DMS 273 (cell line): ENCODE results near the gene NBEAL1.
"Not testable (repeated sequence)": the region's sequence is repeated elsewhere in the genome, so short reads cannot be mapped to it uniquely, and the experiment has no call there.

Experiments used
- DNase-seq: peaks from one replicate; lab custom pipeline; 2025; ENCODE audit not compliant: unreplicated experiment; lab: John Stamatoyannopoulos, UW

NBEAL1 gene

GRCh38 chr2:203038586-203038985, 23.9 kb downstream of the NBEAL1 start:
- no peak for DNase-seq

- DNase-seq: not testable (repeated sequence)
These were observed 24.5 kb downstream of the NBEAL1 start for GRCh38 chr2:203039211-203039610.

GRCh38 chr2:203040966-203041521, 26.4 kb downstream of the NBEAL1 start:
- no peak for DNase-seq

- no peak for DNase-seq
These were observed 27.5 kb downstream of the NBEAL1 start for GRCh38 chr2:203042178-203042577.

- no peak for DNase-seq
These were observed 28.6 kb downstream of the NBEAL1 start for GRCh38 chr2:203043226-203043625.

GRCh38 chr2:203045867-203046266, 31.2 kb downstream of the NBEAL1 start:
- no peak for DNase-seq

- no peak for DNase-seq
These were observed 37.9 kb downstream of the NBEAL1 start for GRCh38 chr2:203052539-203052938.

GRCh38 chr2:203059567-203060240, 45.0 kb downstream of the NBEAL1 start:
- DNase-seq: no peak

GRCh38 chr2:203061346-203061745, 46.7 kb downstream of the NBEAL1 start:
- DNase-seq: no peak

- DNase-seq: no peak
These were observed 47.5 kb downstream of the NBEAL1 start for GRCh38 chr2:203062126-203062525.

- DNase-seq: not testable (repeated sequence)
These were observed 51.9 kb downstream of the NBEAL1 start for GRCh38 chr2:203066519-203067091.

GRCh38 chr2:203070701-203071100, 56.0 kb downstream of the NBEAL1 start:
- DNase-seq: no peak

GRCh38 chr2:203071148-203071547, 56.5 kb downstream of the NBEAL1 start:
- DNase-seq: no peak

- no peak for DNase-seq
These were observed 57.7 kb downstream of the NBEAL1 start for GRCh38 chr2:203072371-203072770.

GRCh38 chr2:203077451-203077850, 62.8 kb downstream of the NBEAL1 start:
- no peak for DNase-seq

GRCh38 chr2:203080447-203081045, 65.9 kb downstream of the NBEAL1 start:
- DNase-seq: no peak

- no peak for DNase-seq
These were observed 68.7 kb downstream of the NBEAL1 start for GRCh38 chr2:203083328-203083727.

GRCh38 chr2:203086381-203086780, 71.7 kb downstream of the NBEAL1 start:
- DNase-seq: not testable (repeated sequence)

GRCh38 chr2:203090721-203091120, 76.0 kb downstream of the NBEAL1 start:
- DNase-seq: not testable (repeated sequence)

- peak; percentile 38 for DNase-seq
These were observed 83.1 kb downstream of the NBEAL1 start for GRCh38 chr2:203097735-203098134.

- not testable (repeated sequence) for DNase-seq
These were observed 87.7 kb downstream of the NBEAL1 start for GRCh38 chr2:203102357-203102756.

- DNase-seq: no peak
These were observed 89.6 kb downstream of the NBEAL1 start for GRCh38 chr2:203104273-203104672.
